Liver (tissue), 9 donors: ENCODE results near the gene CHID1. TPM values are rescaled to one million over a fixed set of nuclear protein-coding genes. Genes with fewer than 3 reads are reported as not detected.

Source experiments
- DNase-seq: peaks from one replicate; pipeline ENCODE4 v3.0.0-alpha.2; 2017; ENCODE audit warnings: low spot score
- H3K27ac ChIP-seq, 2 donors: one replicate each; pipeline ENCODE4 v1.7.0; 2013; ENCODE audit warnings: inconsistent platforms in 2 of 2, low read length in 2 of 2, control low read depth in 1 of 2, low read depth in 1 of 2, mild to moderate bottlenecking in 1 of 2
- H3K27me3 ChIP-seq, 4 donors: one replicate each; pipeline versions ENCODE4 v1.6.1 to v1.7.0; 2013; ENCODE audit warnings: low read length in 3 of 4, inconsistent platforms in 1 of 4, mild to moderate bottlenecking in 1 of 4, moderate library complexity in 1 of 4; ENCODE audit not compliant: control insufficient read depth in 4 of 4, insufficient read depth in 4 of 4
- H3K36me3 ChIP-seq, 4 donors: one replicate each; pipeline versions ENCODE4 v1.6.1 to v1.7.0; 2013; ENCODE audit warnings: low read length in 3 of 4, mild to moderate bottlenecking in 3 of 4, low read depth in 1 of 4, moderate library complexity in 1 of 4; ENCODE audit not compliant: control insufficient read depth in 4 of 4, insufficient read depth in 3 of 4
- H3K4me1 ChIP-seq, 4 donors: one replicate each; pipeline versions ENCODE4 v1.6.1 to v1.7.0; 2013; ENCODE audit warnings: low read length in 3 of 4, mild to moderate bottlenecking in 3 of 4, moderate library complexity in 1 of 4; ENCODE audit not compliant: control insufficient read depth in 4 of 4, insufficient read depth in 4 of 4
- H3K4me3 ChIP-seq, 3 donors: one replicate each; pipeline versions ENCODE4 v1.6.1 to v1.7.0; 2013; ENCODE audit warnings: low read length in 3 of 3, control low read depth in 1 of 3, low read depth in 1 of 3, mild to moderate bottlenecking in 1 of 3
- H3K9ac ChIP-seq, 2 donors: one replicate each; pipeline ENCODE4 v1.7.0; 2013; ENCODE audit warnings: low read length in 2 of 2, mild to moderate bottlenecking in 2 of 2, moderate library complexity in 2 of 2, control low read depth in 1 of 2, low read depth in 1 of 2
- H3K9me3 ChIP-seq, 4 donors: one replicate each; pipeline versions ENCODE4 v1.6.1 to v1.7.0; 2013; ENCODE audit warnings: low read length in 3 of 4; ENCODE audit not compliant: control insufficient read depth in 4 of 4
- CTCF ChIP-seq: fragments of 150-350 bp; IDR thresholded peaks from 2 replicates; pipeline ENCODE4 v1.5.1; 2017; ENCODE audit warnings: improper control_type of control experiment, low read depth, low read length; ENCODE audit not compliant: missing input control
- FOXA2 ChIP-seq: IDR thresholded peaks from 2 replicates; pipeline ENCODE4 v1.6.1; 2016; ENCODE audit warnings: antibody characterized with exemption
- GABPA ChIP-seq, 2 donors: IDR thresholded peaks in 1 of 2; conservative IDR thresholded peaks in 1 of 2; 2 replicates each; pipeline ENCODE4 v1.6.1; 2016; ENCODE audit warnings: antibody characterized with exemption in 2 of 2, mild to moderate bottlenecking in 1 of 2, moderate library complexity in 1 of 2
- HNF4A ChIP-seq, 2 donors: conservative IDR thresholded peaks; 2 replicates each; pipeline ENCODE4 v1.6.1; 2016; ENCODE audit warnings: antibody characterized with exemption in 2 of 2, mild to moderate bottlenecking in 2 of 2
- HNF4G ChIP-seq: IDR thresholded peaks from 2 replicates; pipeline ENCODE4 v1.6.1; 2016; ENCODE audit warnings: antibody characterized with exemption
- JUND ChIP-seq, 2 donors: IDR thresholded peaks; 2 replicates each; pipeline ENCODE4 v1.6.1; 2016; ENCODE audit warnings: antibody characterized with exemption in 2 of 2
- NR2F2 ChIP-seq: IDR thresholded peaks from 2 replicates; pipeline ENCODE4 v1.6.1; 2016; ENCODE audit warnings: antibody characterized with exemption
- RAD21 ChIP-seq, 2 donors: IDR thresholded peaks; 2 replicates each; pipeline ENCODE4 v1.6.1; 2016; ENCODE audit warnings: antibody characterized with exemption in 2 of 2, mild to moderate bottlenecking in 2 of 2
- REST ChIP-seq: IDR thresholded peaks from 2 replicates; pipeline ENCODE4 v1.6.1; 2016; ENCODE audit warnings: antibody characterized with exemption, mild to moderate bottlenecking
- RXRA ChIP-seq, 2 donors: IDR thresholded peaks; 2 replicates each; pipeline ENCODE4 v1.6.1; 2017 to 2018; ENCODE audit warnings: antibody characterized with exemption in 2 of 2, mild to moderate bottlenecking in 1 of 2
- SP1 ChIP-seq: IDR thresholded peaks from 2 replicates; pipeline ENCODE4 v1.6.1; 2018; ENCODE audit warnings: antibody characterized with exemption, mild to moderate bottlenecking
- TAF1 ChIP-seq: conservative IDR thresholded peaks from 2 replicates; pipeline ENCODE4 v1.6.1; 2016; ENCODE audit warnings: antibody characterized with exemption, mild to moderate bottlenecking
- YY1 ChIP-seq: IDR thresholded peaks from 2 replicates; pipeline ENCODE4 v1.6.1; 2016; ENCODE audit warnings: antibody characterized with exemption, mild to moderate bottlenecking
- whole genome bisulfite sequencing: extraction: QIAGEN DNeasy Blood & Tissue Kit; methylation state at CpG from one replicate; pipeline ENCODE4 v1.1.7; 2013; 5-methylcytosine and 5-hydroxymethylcytosine counted together
- polyA plus RNA-seq, 2 donors: library from polyadenylated mRNA; stranded (reverse) in 1 of 2; unstranded in 1 of 2; fragments of 200-250 nt in 1 of 2; fragments of >200 nt in 1 of 2; fragmentation: Nextera tagmentation in 1 of 2; extraction: Ambion mirVana in 1 of 2; gene quantifications; one replicate each; pipeline versions ENCODE4 v1.2.1 to v1.2.3, GENCODE V29; 2013 to 2015
- total RNA-seq, 2 donors: library from RNA; depleted of rRNA; stranded (reverse); fragments of >200 nt; gene quantifications; one replicate each; pipeline ENCODE4 v1.2.3, GENCODE V29; 2014
- donor health status: healthy.
- donor health status: healthy.
- donor health status: healthy.
- donor health status: healthy.
- donor health status: healthy.

Gene CHID1
- total and polyA plus RNA-seq, 4 donors = 39.5 to 68.8 (median 59.1) TPM

- Histone ChIP-seq H3K9ac (no peak overlapping the region), H3K9me3 (no peaks in the 10 kb centered on the region), H3K27ac (peak overlapping the region; percentile 14 to 43), H3K27me3 (no peaks in the 10 kb centered on the region), H3K36me3 (peaks cover 0 to 7% (median 3%) of the 10 kb centered on the region in 4 donors), H3K4me1 (peaks cover 56 to 90% (median 69%) of the 10 kb centered on the region in 4 donors), H3K4me3 (no peak overlapping the region)
- 75% methylated on average over 21 of the region's 21 CpGs for WGBS
- no peak for TF ChIP-seq NR2F2
- no peak for DNase-seq
These were observed 82.0 kb downstream of the CHID1 start for GRCh38 chr11:828506-829175.

- TF ChIP-seq YY1 = no peak
- no peak for TF ChIP-seq RXRA (IDR thresholded peaks at IDR 0.05)
- no peak for TF ChIP-seq REST
- no peak for TF ChIP-seq JUND (IDR thresholded peaks at IDR 0.05)
- no peak for TF ChIP-seq SP1
- no peak for TF ChIP-seq CTCF
- TF ChIP-seq NR2F2 = no peak
- TF ChIP-seq HNF4G = no peak
- no peak for TF ChIP-seq HNF4A (conservative IDR thresholded peaks at IDR 0.05)
- no peak for TF ChIP-seq GABPA (IDR thresholded peaks at IDR 0.05 in 1 of 2, conservative IDR thresholded peaks at IDR 0.05 in 1 of 2)
These were observed 82.8 kb downstream of the CHID1 start, which contains the start of gene CRACR2B for GRCh38 chr11:827897-828192. Gene CRACR2B (plus strand): TSS chr11:827919. CDS start chr11:828608, 689 bp downstream.

GRCh38 chr11:827146-827896 lies 83.3 kb downstream of the CHID1 start:
- WGBS = 11% methylated on average over 66 of the region's 66 CpGs
- Histone ChIP-seq H3K4me1 (peaks cover 57 to 91% (median 71%) of the 10 kb centered on the region in 4 donors), H3K9me3 (no peaks in the 10 kb centered on the region), H3K27ac (peak overlapping the region in 1 of 2 donors; percentile 16), H3K27me3 (no peaks in the 10 kb centered on the region), H3K4me3 (peak overlapping the region in 1 of 3 donors; percentile 51), H3K36me3 (peaks cover 0 to 12% (median 3%) of the 10 kb centered on the region in 4 donors), H3K9ac (no peak overlapping the region)
- no peak for TF ChIP-seq TAF1
- TF ChIP-seq NR2F2 = peak; percentile 78
- TF ChIP-seq RAD21 (IDR thresholded peaks at IDR 0.05) = no peak
- no peak for TF ChIP-seq FOXA2
- peak; percentile 6 for TF ChIP-seq SP1
- DNase-seq = no peak

More at GRCh38 chr11:827897-828192, 82.8 kb downstream of the CHID1 start, which contains the start of gene CRACR2B:
- WGBS = 67% methylated on average over 5 of the region's 5 CpGs
- Histone ChIP-seq H3K36me3 (peaks cover 0 to 11% (median 3%) of the 10 kb centered on the region in 4 donors), H3K4me1 (peaks cover 57 to 91% (median 71%) of the 10 kb centered on the region in 4 donors), H3K4me3 (peak within 1 kb of the TSS in 1 of 3 donors; percentile 51), H3K9me3 (no peaks in the 10 kb centered on the region), H3K27ac (peak within 1 kb of the TSS in 1 of 2 donors; percentile 16), H3K9ac (no peak within 1 kb of the TSS), H3K27me3 (no peaks in the 10 kb centered on the region)
- no peak for DNase-seq
